ENCODE measurements around the gene DUOXA1.

DUOXA1 gene

DNA sequence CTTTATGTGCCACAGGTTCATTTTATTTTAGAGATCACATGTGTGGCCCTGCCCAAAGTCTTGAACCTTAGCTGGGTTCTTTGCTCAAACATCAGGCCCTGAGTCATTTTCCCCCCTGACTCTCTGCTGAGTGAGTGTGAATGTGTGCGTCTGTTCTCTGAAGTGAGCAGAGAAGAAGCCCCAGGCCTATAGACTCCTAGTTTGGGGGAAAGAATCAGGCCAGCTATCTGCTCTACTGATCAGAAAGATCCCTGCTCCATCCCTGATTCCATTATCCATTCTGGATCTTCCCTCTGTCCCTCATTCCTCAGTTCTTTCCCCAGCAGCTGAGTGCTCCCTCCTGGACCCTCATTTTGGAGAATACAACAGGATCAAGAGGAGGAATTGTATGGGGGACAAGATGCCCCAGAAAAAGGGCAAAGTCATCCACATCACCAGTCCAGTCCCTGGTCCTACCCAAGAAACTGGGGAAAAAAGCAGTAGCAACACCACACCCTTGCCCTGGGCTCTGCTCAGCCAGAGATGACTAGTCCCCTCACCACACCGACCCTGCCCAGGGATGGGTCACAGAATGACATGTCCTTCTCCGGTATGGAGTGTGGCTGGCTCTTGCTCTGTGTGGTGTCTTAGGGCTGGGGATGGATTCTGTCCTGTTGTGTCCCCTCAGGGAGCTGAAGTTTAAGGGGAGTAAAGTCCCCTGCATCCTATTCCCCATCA, 3.3 kb upstream of the DUOXA1 start:
- TF ChIP-seq, protein P1, sequence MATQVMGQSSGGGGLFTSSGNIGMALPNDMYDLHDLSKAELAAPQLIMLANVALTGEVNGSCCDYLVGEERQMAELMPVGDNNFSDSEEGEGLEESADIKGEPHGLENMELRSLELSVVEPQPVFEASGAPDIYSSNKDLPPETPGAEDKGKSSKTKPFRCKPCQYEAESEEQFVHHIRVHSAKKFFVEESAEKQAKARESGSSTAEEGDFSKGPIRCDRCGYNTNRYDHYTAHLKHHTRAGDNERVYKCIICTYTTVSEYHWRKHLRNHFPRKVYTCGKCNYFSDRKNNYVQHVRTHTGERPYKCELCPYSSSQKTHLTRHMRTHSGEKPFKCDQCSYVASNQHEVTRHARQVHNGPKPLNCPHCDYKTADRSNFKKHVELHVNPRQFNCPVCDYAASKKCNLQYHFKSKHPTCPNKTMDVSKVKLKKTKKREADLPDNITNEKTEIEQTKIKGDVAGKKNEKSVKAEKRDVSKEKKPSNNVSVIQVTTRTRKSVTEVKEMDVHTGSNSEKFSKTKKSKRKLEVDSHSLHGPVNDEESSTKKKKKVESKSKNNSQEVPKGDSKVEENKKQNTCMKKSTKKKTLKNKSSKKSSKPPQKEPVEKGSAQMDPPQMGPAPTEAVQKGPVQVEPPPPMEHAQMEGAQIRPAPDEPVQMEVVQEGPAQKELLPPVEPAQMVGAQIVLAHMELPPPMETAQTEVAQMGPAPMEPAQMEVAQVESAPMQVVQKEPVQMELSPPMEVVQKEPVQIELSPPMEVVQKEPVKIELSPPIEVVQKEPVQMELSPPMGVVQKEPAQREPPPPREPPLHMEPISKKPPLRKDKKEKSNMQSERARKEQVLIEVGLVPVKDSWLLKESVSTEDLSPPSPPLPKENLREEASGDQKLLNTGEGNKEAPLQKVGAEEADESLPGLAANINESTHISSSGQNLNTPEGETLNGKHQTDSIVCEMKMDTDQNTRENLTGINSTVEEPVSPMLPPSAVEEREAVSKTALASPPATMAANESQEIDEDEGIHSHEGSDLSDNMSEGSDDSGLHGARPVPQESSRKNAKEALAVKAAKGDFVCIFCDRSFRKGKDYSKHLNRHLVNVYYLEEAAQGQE (IDR thresholded peaks at IDR 0.05; ENCODE audit: insufficient read depth in 1 of 2, low read depth in 2 of 2, low read length in 2 of 2): no peak
- TF ChIP-seq POLR2AphosphoS5 (IDR thresholded peaks at IDR 0.05; ENCODE audit: low read depth, low read length): no peak
- no peak for TF ChIP-seq SIN3A (IDR thresholded peaks at IDR 0.05; ENCODE audit: borderline replicate concordance, insufficient read depth, low read length)
- no peak for TF ChIP-seq TAF1 (IDR thresholded peaks at IDR 0.05; ENCODE audit: borderline replicate concordance, insufficient read depth, low read length)

DNA sequence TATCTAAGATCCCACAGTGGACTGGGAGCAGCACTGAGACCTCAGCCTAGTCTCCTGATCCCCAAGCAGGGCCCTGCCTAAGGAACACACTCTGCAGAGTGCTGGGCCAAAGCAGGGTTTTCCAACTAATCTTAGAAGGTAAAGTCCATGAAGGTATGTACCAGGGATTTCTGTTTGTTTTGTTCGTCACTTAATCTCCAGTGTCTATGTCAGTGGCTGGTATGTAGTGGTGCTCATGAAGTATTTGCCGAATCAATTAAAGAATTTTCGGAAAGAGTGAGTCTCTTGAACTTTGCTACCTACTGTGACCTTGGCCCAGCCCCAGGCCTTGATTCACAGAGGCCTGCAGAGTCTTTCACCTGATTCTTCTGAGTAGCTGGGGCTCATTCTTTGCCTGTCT, 1.8 kb upstream of the DUOXA1 start:
- no peak for TF ChIP-seq POLR2AphosphoS5 (IDR thresholded peaks at IDR 0.05; ENCODE audit: low read depth, low read length)
- TF ChIP-seq FOXP2 (optimal IDR thresholded peaks at IDR 0.05; ENCODE audit: borderline replicate concordance, extremely low read depth, extremely low read length, insufficient read depth): no peak
- no peak for TF ChIP-seq TAF1 (IDR thresholded peaks at IDR 0.05; ENCODE audit: borderline replicate concordance, insufficient read depth, low read length)
- TF ChIP-seq, protein P1 (IDR thresholded peaks at IDR 0.05; ENCODE audit: insufficient read depth in 1 of 2, low read depth in 2 of 2, low read length in 2 of 2): no peak
- TF ChIP-seq SIN3A (IDR thresholded peaks at IDR 0.05; ENCODE audit: borderline replicate concordance, insufficient read depth, low read length): no peak

DNA sequence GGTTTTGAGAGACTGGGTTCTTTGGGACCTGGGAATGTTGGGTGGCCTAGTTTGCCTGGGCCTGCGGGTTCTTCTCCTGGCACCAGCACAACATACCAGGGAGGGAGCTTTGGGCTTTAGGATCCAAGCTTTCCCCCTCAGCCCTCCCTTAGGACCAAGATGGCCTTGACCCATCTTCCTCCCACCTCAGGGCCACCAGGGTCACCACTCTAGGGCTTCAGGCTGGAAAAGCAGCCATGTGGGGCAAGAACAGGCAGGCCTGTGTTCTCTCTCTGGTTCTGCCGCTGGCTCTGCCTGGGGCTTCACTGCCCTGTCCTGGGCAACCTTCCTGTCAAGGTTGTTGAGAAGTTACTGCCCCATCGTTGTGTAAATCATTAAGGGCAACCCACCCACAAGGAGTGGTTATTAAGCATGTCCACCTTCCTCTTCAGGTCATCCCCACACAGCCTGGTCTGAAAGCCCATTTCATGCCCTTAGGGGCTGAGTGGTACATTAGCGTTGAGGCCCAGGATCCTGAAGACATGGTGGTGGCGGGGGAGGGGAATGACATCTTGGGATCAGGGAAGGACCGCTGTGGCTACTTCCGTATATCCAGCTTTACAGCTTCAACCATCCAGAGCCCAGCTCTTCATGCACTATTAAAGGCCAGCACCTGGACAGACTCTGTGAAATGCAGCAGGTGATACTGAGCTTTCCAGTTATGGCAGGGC, 767 bp upstream of the DUOXA1 start:
- TF ChIP-seq FOXP2 (optimal IDR thresholded peaks at IDR 0.05; ENCODE audit: borderline replicate concordance, extremely low read depth, extremely low read length, insufficient read depth): no peak
- no peak for TF ChIP-seq POLR2AphosphoS5 (IDR thresholded peaks at IDR 0.05; ENCODE audit: low read depth, low read length)
- no peak for TF ChIP-seq TAF1 (IDR thresholded peaks at IDR 0.05; ENCODE audit: borderline replicate concordance, insufficient read depth, low read length)
- TF ChIP-seq, protein P1 (IDR thresholded peaks at IDR 0.05; ENCODE audit: insufficient read depth in 1 of 2, low read depth in 2 of 2, low read length in 2 of 2): no peak
- TF ChIP-seq SIN3A (IDR thresholded peaks at IDR 0.05; ENCODE audit: borderline replicate concordance, insufficient read depth, low read length): no peak

DNA sequence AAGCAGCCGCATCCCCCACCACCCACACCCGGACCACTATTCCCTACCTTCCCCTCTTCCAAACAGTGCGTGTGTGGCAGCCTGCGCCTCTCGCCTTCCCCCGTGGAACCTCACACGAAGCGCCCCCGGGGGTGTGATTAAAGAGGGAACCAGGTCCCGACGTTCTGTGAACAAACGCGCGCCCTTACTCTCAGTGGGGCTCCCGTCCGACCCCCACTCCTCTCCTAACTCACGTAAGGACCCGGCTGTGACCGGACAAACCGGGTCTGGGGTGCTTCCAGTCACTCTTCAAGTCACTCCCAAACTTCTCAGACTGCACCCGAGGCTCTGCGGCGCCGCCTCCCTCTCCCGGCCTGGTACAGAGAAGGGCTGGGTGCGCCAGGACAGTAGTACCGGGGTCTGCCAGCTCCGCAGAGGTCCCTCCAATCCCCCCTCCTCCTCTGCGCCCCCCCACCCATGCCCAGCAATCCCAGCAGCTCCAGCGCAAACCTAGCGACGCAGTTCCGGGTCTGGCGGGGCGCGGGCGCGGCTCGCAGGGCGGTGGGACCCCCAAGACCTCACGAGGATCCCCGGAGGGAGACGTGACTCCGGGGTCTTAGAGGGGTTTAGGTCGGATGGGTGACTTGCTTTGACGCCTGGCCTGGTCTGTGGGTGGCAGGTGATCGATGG, 574 bp downstream of the DUOXA1 start:
- no peak for TF ChIP-seq TAF1 (IDR thresholded peaks at IDR 0.05; ENCODE audit: borderline replicate concordance, insufficient read depth, low read length)
- no peak for TF ChIP-seq SIN3A (IDR thresholded peaks at IDR 0.05; ENCODE audit: borderline replicate concordance, insufficient read depth, low read length)
- no peak for TF ChIP-seq POLR2AphosphoS5 (IDR thresholded peaks at IDR 0.05; ENCODE audit: low read depth, low read length)
- TF ChIP-seq FOXP2 (optimal IDR thresholded peaks at IDR 0.05; ENCODE audit: borderline replicate concordance, extremely low read depth, extremely low read length, insufficient read depth): no peak
- TF ChIP-seq, protein P1 (IDR thresholded peaks at IDR 0.05; ENCODE audit: insufficient read depth in 1 of 2, low read depth in 2 of 2, low read length in 2 of 2): no peak
